C4-2B (cell line): ENCODE measurements around the gene CHN1.

ENCODE experiments used
- ZFX ChIP-seq: fragments of 450-650 bp; IDR thresholded peaks from 2 replicates; pipeline ENCODE4 v1.6.1; 2017
- TF ChIP-seq, protein P1 (sequence below): fragments of 450-650 bp; conservative IDR thresholded peaks from 2 replicates; pipeline ENCODE4 v1.5.1; 2017; ENCODE audit warnings: mild to moderate bottlenecking

DNA sequence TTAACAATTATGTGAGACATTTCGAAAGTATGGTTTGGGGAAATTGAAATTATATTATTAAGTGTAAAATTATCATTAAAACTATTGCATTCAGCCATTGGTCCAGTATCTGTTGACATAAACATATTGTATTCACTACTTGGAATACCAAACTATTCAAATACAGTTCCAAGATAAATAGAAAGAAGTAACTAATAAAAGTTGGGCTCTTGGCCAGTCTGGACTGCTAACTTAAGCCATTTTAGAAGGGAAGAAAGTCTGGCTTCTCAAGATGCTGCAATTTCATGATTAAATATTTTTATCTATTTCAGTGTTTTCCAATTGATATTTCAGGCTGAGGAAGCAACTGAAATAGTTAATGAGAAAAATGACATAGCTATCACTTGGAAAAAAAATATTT is 131.1 kb downstream of the CHN1 start:
- TF ChIP-seq, protein P1, sequence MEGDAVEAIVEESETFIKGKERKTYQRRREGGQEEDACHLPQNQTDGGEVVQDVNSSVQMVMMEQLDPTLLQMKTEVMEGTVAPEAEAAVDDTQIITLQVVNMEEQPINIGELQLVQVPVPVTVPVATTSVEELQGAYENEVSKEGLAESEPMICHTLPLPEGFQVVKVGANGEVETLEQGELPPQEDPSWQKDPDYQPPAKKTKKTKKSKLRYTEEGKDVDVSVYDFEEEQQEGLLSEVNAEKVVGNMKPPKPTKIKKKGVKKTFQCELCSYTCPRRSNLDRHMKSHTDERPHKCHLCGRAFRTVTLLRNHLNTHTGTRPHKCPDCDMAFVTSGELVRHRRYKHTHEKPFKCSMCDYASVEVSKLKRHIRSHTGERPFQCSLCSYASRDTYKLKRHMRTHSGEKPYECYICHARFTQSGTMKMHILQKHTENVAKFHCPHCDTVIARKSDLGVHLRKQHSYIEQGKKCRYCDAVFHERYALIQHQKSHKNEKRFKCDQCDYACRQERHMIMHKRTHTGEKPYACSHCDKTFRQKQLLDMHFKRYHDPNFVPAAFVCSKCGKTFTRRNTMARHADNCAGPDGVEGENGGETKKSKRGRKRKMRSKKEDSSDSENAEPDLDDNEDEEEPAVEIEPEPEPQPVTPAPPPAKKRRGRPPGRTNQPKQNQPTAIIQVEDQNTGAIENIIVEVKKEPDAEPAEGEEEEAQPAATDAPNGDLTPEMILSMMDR, result no peak
- TF ChIP-seq ZFX, result no peak
